ENCODE measurements around the gene LRP5. TPM values are rescaled to one million over a fixed set of nuclear protein-coding genes. Genes with fewer than 3 reads are reported as not detected.
A peak's percentile ranks its signal among the peaks of the same experiment; 100 is the strongest.

The LRP5 gene
- total RNA-seq, 1 experiment from 2014 or later, result 32.8 TPM

- BruUV-seq (replicated peaks), result no TSS peak
- Mint-ChIP-seq H3K4me1 (ENCODE audit: insufficient read depth, unreplicated experiment) (no peaks in the 10 kb centered on the region), H3K9me3 (ENCODE audit: unreplicated experiment) (no peaks in the 10 kb centered on the region), H3K4me3 (ENCODE audit: unreplicated experiment) (no peak overlapping the region), H3K27ac (ENCODE audit: low read depth, unreplicated experiment) (no peak overlapping the region), H3K36me3 (ENCODE audit: insufficient read depth, unreplicated experiment) (peaks cover 11% of the 10 kb centered on the region), H3K27me3 (ENCODE audit: insufficient read depth, unreplicated experiment) (no peaks in the 10 kb centered on the region)
- ChIA-PET CTCF (interaction anchor here (0.5 to 3.8 kb wide), 22 partner anchors 9 to 422 kb away, joined by 3 to 29 read pairs (median 4); no protein-coding TSS in a partner anchor), POLR2A (interaction anchor here (0.6 to 1.4 kb wide), 2 partner anchors 70 to 90 kb away, joined by 3 to 6 read pairs; no protein-coding TSS in a partner anchor)
- peak; percentile 93 for TF ChIP-seq CTCF (IDR thresholded peaks at IDR 0.05; ENCODE audit: unreplicated experiment)
- intact Hi-C loops (cut with micrococcal nuclease), result loop anchor here (1.0 to 5.0 kb wide), 3 partner anchors 87 to 127 kb away; partner anchors contain the start of gene C11orf24
- DNase-seq (ENCODE audit: unreplicated experiment), result peak; percentile 54
Measured at GRCh38 chr11:68383976-68384501, 71.6 kb downstream of the LRP5 start.

GRCh38 chr11:68384530-68385081 lies 72.2 kb downstream of the LRP5 start:
- BruUV-seq (replicated peaks), result no TSS peak
- no peak for TF ChIP-seq CTCF (IDR thresholded peaks at IDR 0.05; ENCODE audit: unreplicated experiment)
- no peaks in the 10 kb centered on the region for H3K9me3 Mint-ChIP-seq (ENCODE audit: unreplicated experiment)
- DNase-seq (ENCODE audit: unreplicated experiment), result no peak
- peaks cover 11% of the 10 kb centered on the region for H3K36me3 Mint-ChIP-seq (ENCODE audit: insufficient read depth, unreplicated experiment)
- CTCF ChIA-PET, result interaction anchor here (0.5 to 3.8 kb wide), 11 partner anchors 13 to 579 kb away, joined by 3 to 29 read pairs (median 3); no protein-coding TSS in a partner anchor
- no peaks in the 10 kb centered on the region for H3K27me3 Mint-ChIP-seq (ENCODE audit: insufficient read depth, unreplicated experiment)
- POLR2A ChIA-PET, result interaction anchor here (1.4 kb wide), 1 partner anchor 70 kb away, joined by 6 read pairs; no protein-coding TSS in a partner anchor
- H3K4me1 Mint-ChIP-seq (ENCODE audit: insufficient read depth, unreplicated experiment), result no peaks in the 10 kb centered on the region
- H3K27ac Mint-ChIP-seq (ENCODE audit: low read depth, unreplicated experiment), result no peak overlapping the region
- H3K4me3 Mint-ChIP-seq (ENCODE audit: unreplicated experiment), result no peak overlapping the region
- intact Hi-C loops (cut with micrococcal nuclease), result loop anchor here (1.0 to 5.0 kb wide), 3 partner anchors 87 to 127 kb away; partner anchors contain the start of gene C11orf24

GRCh38 chr11:68385128-68385527 lies 72.7 kb downstream of the LRP5 start:
- no peak for DNase-seq (ENCODE audit: unreplicated experiment)
- intact Hi-C loops (cut with micrococcal nuclease), result no loop called here
- H3K9me3 Mint-ChIP-seq (ENCODE audit: unreplicated experiment), result no peaks in the 10 kb centered on the region
- BruUV-seq (replicated peaks), result no TSS peak
- ChIA-PET CTCF (interaction anchor here (0.6 to 3.8 kb wide), 9 partner anchors 48 to 578 kb away, joined by 3 to 29 read pairs (median 3); no protein-coding TSS in a partner anchor), POLR2A (interaction anchor here (1.4 kb wide), 1 partner anchor 71 kb away, joined by 6 read pairs; no protein-coding TSS in a partner anchor)
- TF ChIP-seq CTCF (IDR thresholded peaks at IDR 0.05; ENCODE audit: unreplicated experiment), result no peak
- H3K27me3 Mint-ChIP-seq (ENCODE audit: insufficient read depth, unreplicated experiment), result no peaks in the 10 kb centered on the region
- no peak overlapping the region for H3K4me3 Mint-ChIP-seq (ENCODE audit: unreplicated experiment)
- H3K27ac Mint-ChIP-seq (ENCODE audit: low read depth, unreplicated experiment), result no peak overlapping the region
- peaks cover 11% of the 10 kb centered on the region for H3K36me3 Mint-ChIP-seq (ENCODE audit: insufficient read depth, unreplicated experiment)
- H3K4me1 Mint-ChIP-seq (ENCODE audit: insufficient read depth, unreplicated experiment), result no peaks in the 10 kb centered on the region

GRCh38 chr11:68386331-68386978 lies 74.1 kb downstream of the LRP5 start:
- H3K27me3 Mint-ChIP-seq (ENCODE audit: insufficient read depth, unreplicated experiment), result no peaks in the 10 kb centered on the region
- H3K9me3 Mint-ChIP-seq (ENCODE audit: unreplicated experiment), result no peaks in the 10 kb centered on the region
- TF ChIP-seq CTCF (IDR thresholded peaks at IDR 0.05; ENCODE audit: unreplicated experiment), result no peak
- no peaks in the 10 kb centered on the region for H3K4me1 Mint-ChIP-seq (ENCODE audit: insufficient read depth, unreplicated experiment)
- BruUV-seq (replicated peaks), result no TSS peak
- ChIA-PET CTCF (interaction anchor here (1.9 kb wide), 1 partner anchor 129 kb away, joined by 9 read pairs; no protein-coding TSS in a partner anchor), POLR2A (no interaction called here)
- peak; percentile 45 for DNase-seq (ENCODE audit: unreplicated experiment)
- no peak overlapping the region for H3K27ac Mint-ChIP-seq (ENCODE audit: low read depth, unreplicated experiment)
- H3K36me3 Mint-ChIP-seq (ENCODE audit: insufficient read depth, unreplicated experiment), result peaks cover 19% of the 10 kb centered on the region
- intact Hi-C loops (cut with micrococcal nuclease), result no loop called here
- H3K4me3 Mint-ChIP-seq (ENCODE audit: unreplicated experiment), result no peak overlapping the region

Data from MCF 10A (cell line).